Heart right ventricle (tissue), 16 donors: ENCODE data around the gene HDAC9. TPM values are rescaled to one million over a fixed set of nuclear protein-coding genes. Genes with fewer than 3 reads are reported as not detected.

ENCODE experiments used
- ATAC-seq, 8 donors: fragments of 200-7000 bp; cut with Tn5 transposase; one replicate each; pipeline ENCODE4 v1.9.1; 2020; ENCODE audit warnings: mild to moderate bottlenecking in 8 of 8, moderate library complexity in 8 of 8, moderate number of reproducible peaks in 1 of 8
- DNase-seq, 2 donors: peaks; one replicate each; pipeline ENCODE4 v3.0.0-alpha.2; 2020
- H3K27ac ChIP-seq, 10 donors: fragments of 200-600 bp; sonication (generic) in 2 of 10; one replicate each; pipeline versions ENCODE4 v1.5.0 to v1.8.0; 2020 to 2022; ENCODE audit warnings: mild to moderate bottlenecking in 3 of 10
- H3K27me3 ChIP-seq, 7 donors: fragments of 200-600 bp; one replicate each; pipeline ENCODE4 v1.8.0; 2021 to 2022; ENCODE audit warnings: mild to moderate bottlenecking in 2 of 7
- H3K36me3 ChIP-seq, 9 donors: fragments of 200-600 bp; sonication (generic) in 1 of 9; one replicate each; pipeline versions ENCODE4 v1.5.0 to v1.8.0; 2020 to 2022; ENCODE audit warnings: mild to moderate bottlenecking in 2 of 9
- H3K4me1 ChIP-seq, 9 donors: fragments of 200-600 bp; sonication (generic) in 1 of 9; one replicate each; pipeline versions ENCODE4 v1.5.0 to v1.8.0; 2020 to 2022; ENCODE audit warnings: mild to moderate bottlenecking in 4 of 9
- H3K4me3 ChIP-seq, 10 donors: fragments of 200-600 bp; sonication (generic) in 2 of 10; one replicate each; pipeline versions ENCODE4 v1.5.0 to v1.8.0; 2020 to 2022; ENCODE audit warnings: mild to moderate bottlenecking in 7 of 10, moderate library complexity in 2 of 10
- H3K9me3 ChIP-seq, 11 donors: fragments of 200-600 bp in 10 of 11; sonication (generic) in 2 of 11; one replicate each; pipeline versions ENCODE4 v1.5.0 to v1.8.0; 2013 to 2022; ENCODE audit warnings: mild to moderate bottlenecking in 2 of 11, control low read depth in 1 of 11, moderate library complexity in 1 of 11
- CTCF ChIP-seq, 9 donors: fragments of 200-600 bp; sonication (generic) in 2 of 9; IDR thresholded peaks; one replicate each; pipeline versions ENCODE4 v1.5.0 to v1.8.0; 2021 to 2022; ENCODE audit warnings: antibody characterized with exemption in 9 of 9, mild to moderate bottlenecking in 5 of 9, moderate library complexity in 1 of 9
- WGBS, 2 donors: extraction: QIAGEN DNeasy Blood & Tissue Kit; methylation state at CpG; one replicate each; pipeline ENCODE4 v1.1.7; 2013; ENCODE audit warnings: inconsistent platforms in 1 of 2; 5-methylcytosine and 5-hydroxymethylcytosine counted together
- intact Hi-C, 10 donors: fragments of 100-400 bp; cut with DNase I; formaldehyde crosslinking; loops; one replicate each; pipeline versions ENCODE4 v1.11.1 to v1.14.2; 2022
- polyA plus RNA-seq, 2 donors: library from polyadenylated mRNA; stranded (reverse); fragments of 200-250 nt; gene quantifications; one replicate each; pipeline ENCODE4 v1.2.3, GENCODE V29; 2013
- total RNA-seq, 10 donors: library from RNA; stranded (reverse); fragmentation: NEBNext Ultra II Directional in 3 of 10; extraction: Animal tissue kit (Norgen Biotek cat#: 25700) in 3 of 10; gene quantifications; one replicate each; pipeline versions ENCODE4 v1.2.1 to v1.2.4, GENCODE V29; 2021 to 2023
- donor health status: Arrhythmogenic right ventricular cardiomyopathy.
- donor health status: ischemic (EF 13 %, LVEDD 7.1; RV severe dilation, severe dysfunction).
- donor health status: healthy with polysubstance abuse.
- donor health status: DM: no; HTN: yes; CAD: no.
- donor health status: DM: no; HTN: no; CAD: no.
- donor health status: ischemic (EF 25% LVEDD 6.9; RV normal size, moderate dysfunction).
- donor health status: ischemic (EF 25% LVEDD 5.7; RV mildly dilated, moderate dysfunction).
- donor health status: healthy.
- donor health status: DM: yes; HTN: yes; CAD: no.
- donor health status: Ischemic cardiomyopathy.
- donor health status: ischemic (EF 35%, LVEDD 5.7; RV mildly dilated, moderate dysfunction).
- donor health status: nonischemic (EF 11% LVEDD 7.7; RV severe dilation, severe dysfunction).
- donor health status: DM: yes; HTN: yes; CAD: no.
- donor health status: PGD.
- donor health status: ischemic (EF 29% LVEDD 5.4; RV normal size, mild dysfunction).
- donor health status: nonischemic (EF 23%, LVEDD 6.1; RV moderate dilation, normal function).

Gene HDAC9
- total and polyA plus RNA-seq, 12 donors: 1.9 to 66.1 (median 38.6) TPM

- DNase-seq: no peak
- WGBS, 2 donors: 90 to 97% methylated on average over 2 of the region's 2 CpGs
- Histone ChIP-seq H3K36me3 (peaks cover 0 to 32% (median 0%) of the 10 kb centered on the region in 9 donors), H3K27me3 (no peaks in the 10 kb centered on the region), H3K27ac (no peak overlapping the region), H3K9me3 (no peaks in the 10 kb centered on the region), H3K4me3 (no peak overlapping the region), H3K4me1 (peaks cover 0 to 25% (median 0%) of the 10 kb centered on the region in 9 donors)
- intact Hi-C loops: no loop called here
- no peak for TF ChIP-seq CTCF (IDR thresholded peaks at IDR 0.05)
- ATAC-seq: no peak
Observed at GRCh38 chr7:18653381-18654155, 158.0 kb downstream of the HDAC9 start.

- H3K9me3 ChIP-seq: no peaks in the 10 kb centered on the region
- ATAC-seq (no peak), DNase-seq (no peak)
- H3K4me3 ChIP-seq: no peak overlapping the region
- peak overlapping the region in 1 of 10 donors; percentile 75 for H3K27ac ChIP-seq
- peaks cover 0 to 22% (median 0%) of the 10 kb centered on the region in 9 donors for H3K36me3 ChIP-seq
- no peaks in the 10 kb centered on the region for H3K27me3 ChIP-seq
- intact Hi-C loops: no loop called here
- H3K4me1 ChIP-seq: peaks cover 0 to 25% (median 0%) of the 10 kb centered on the region in 9 donors
- WGBS, 2 donors: 84% methylated on average over 9 of the region's 9 CpGs
- TF ChIP-seq CTCF (IDR thresholded peaks at IDR 0.05): no peak
Observed at GRCh38 chr7:18654709-18655108, 159.2 kb downstream of the HDAC9 start.

GRCh38 chr7:18655506-18655905 is 160.0 kb downstream of the HDAC9 start:
- peaks cover 0 to 16% (median 0%) of the 10 kb centered on the region in 9 donors for H3K36me3 ChIP-seq
- peak overlapping the region in 1 of 10 donors; percentile 75 for H3K27ac ChIP-seq
- H3K9me3 ChIP-seq: no peaks in the 10 kb centered on the region
- intact Hi-C loops: no loop called here
- WGBS, 2 donors: 60 to 66% methylated on average over 3 of the region's 3 CpGs
- no peak overlapping the region for H3K4me3 ChIP-seq
- no peaks in the 10 kb centered on the region for H3K27me3 ChIP-seq
- H3K4me1 ChIP-seq: peaks cover 0 to 25% (median 0%) of the 10 kb centered on the region in 9 donors
- no peak for DNase-seq
- TF ChIP-seq CTCF (IDR thresholded peaks at IDR 0.05): no peak
- ATAC-seq: no peak

- Histone ChIP-seq H3K27me3 (no peaks in the 10 kb centered on the region), H3K4me3 (no peak overlapping the region), H3K27ac (peak overlapping the region in 1 of 10 donors; percentile 75), H3K4me1 (peaks cover 0 to 25% (median 0%) of the 10 kb centered on the region in 9 donors), H3K9me3 (no peaks in the 10 kb centered on the region), H3K36me3 (peaks cover 0 to 12% (median 0%) of the 10 kb centered on the region in 9 donors)
- no peak for ATAC-seq
- no peak for TF ChIP-seq CTCF (IDR thresholded peaks at IDR 0.05)
- intact Hi-C loops: no loop called here
- DNase-seq: no peak
- 91 to 95% methylated on average over 1 of the region's 1 CpG for WGBS, 2 donors
Observed at GRCh38 chr7:18655912-18656311, 160.4 kb downstream of the HDAC9 start.
